Stomach (tissue), 9 donors: Measurements from ENCODE around the gene SETD6. TPM values are rescaled to one million over a fixed set of nuclear protein-coding genes. Genes with fewer than 3 reads are reported as not detected.

ENCODE experiments used
- DNase-seq, 2 donors: peaks; one replicate each; pipeline versions ENCODE4 v3.0.0 to v3.0.0-alpha.2; 2013 to 2019
- H3K27ac ChIP-seq, 5 donors: fragments of 200-600 bp in 4 of 5; sonication (generic) in 4 of 5; one replicate each; pipeline ENCODE4 v1.5.1; 2013 to 2019; ENCODE audit warnings: mild to moderate bottlenecking in 1 of 5, moderate library complexity in 1 of 5
- H3K27me3 ChIP-seq, 3 donors: fragments of 200-600 bp; sonication (generic); one replicate each; pipeline ENCODE4 v1.5.1; 2017 to 2019; ENCODE audit warnings: mixed run types in 1 of 3
- H3K36me3 ChIP-seq, 4 donors: fragments of 200-600 bp; sonication (generic); 1 replicate in 3 of 4; 2 replicates in 1 of 4; pipeline ENCODE4 v1.5.1; 2016 to 2019
- H3K4me1 ChIP-seq, 4 donors: fragments of 200-600 bp; sonication (generic); one replicate each; pipeline ENCODE4 v1.5.1; 2016 to 2019
- H3K4me3 ChIP-seq, 4 donors: fragments of 200-600 bp; sonication (generic) in 3 of 4; one replicate each; pipeline ENCODE4 v1.5.1; 2016 to 2019; ENCODE audit warnings: mild to moderate bottlenecking in 1 of 4
- H3K9me3 ChIP-seq, 4 donors: fragments of 200-600 bp; sonication (generic); one replicate each; pipeline ENCODE4 v1.5.1; 2016 to 2019
- EP300 ChIP-seq: sonication (generic); formaldehyde crosslinking; IDR thresholded peaks from one replicate; pipeline ENCODE4 v1.6.1; 2017; ENCODE audit warnings: antibody characterized with exemption
- POLR2A ChIP-seq, 4 donors: fragments of 450-650 bp; IDR thresholded peaks; one replicate each; pipeline ENCODE4 v1.6.1; 2016; ENCODE audit warnings: antibody characterized with exemption in 4 of 4, control low read depth in 2 of 4, mild to moderate bottlenecking in 1 of 4, moderate library complexity in 1 of 4
- POLR2AphosphoS5 ChIP-seq, 3 donors: sonication (generic); formaldehyde crosslinking; IDR thresholded peaks; one replicate each; pipeline ENCODE4 v1.6.1; 2016; ENCODE audit warnings: antibody characterized with exemption in 3 of 3
- WGBS, 5 donors: extraction: QIAGEN DNeasy Blood & Tissue Kit in 3 of 5; methylation state at CpG; one replicate each; pipeline versions ENCODE4 v1.1.5 to v1.1.7; 2013 to 2018; 5-methylcytosine and 5-hydroxymethylcytosine counted together
- intact Hi-C: fragments of 100-400 bp; cut with DNase I; formaldehyde crosslinking; loops from one replicate; pipeline ENCODE4 v1.15.1; 2023; ENCODE audit warnings: low total_unique reads
- polyA plus RNA-seq, 3 donors: library from polyadenylated mRNA; stranded (reverse); fragments of 200-250 nt; gene quantifications; one replicate each; pipeline ENCODE4 v1.2.3, GENCODE V29; 2013
- total RNA-seq, 5 donors: library from RNA; depleted of rRNA; stranded (reverse); fragments of >200 nt; gene quantifications; one replicate each; pipeline versions ENCODE4 v1.1.0 to v1.2.3, GENCODE V29; 2014 to 2016
- TF ChIP-seq, protein P1 (sequence below), 7 experiments: fragments of 450-650 bp in 4 of 7; fragments of 200-600 bp in 3 of 7; sonication (generic) in 3 of 7; IDR thresholded peaks; one replicate each; pipeline ENCODE4 v1.5.1; 2016 to 2019; ENCODE audit warnings: antibody characterized with exemption in 7 of 7, control low read depth in 2 of 7, mild to moderate bottlenecking in 1 of 7
- donor health status: healthy with polysubstance abuse.
- donor health status: Bipolar disorder and iron deficiency.
- donor health status: healthy.

Gene SETD6
- total and polyA plus RNA-seq, 8 donors, result 7.7 to 209 (median 25.4) TPM

DNA sequence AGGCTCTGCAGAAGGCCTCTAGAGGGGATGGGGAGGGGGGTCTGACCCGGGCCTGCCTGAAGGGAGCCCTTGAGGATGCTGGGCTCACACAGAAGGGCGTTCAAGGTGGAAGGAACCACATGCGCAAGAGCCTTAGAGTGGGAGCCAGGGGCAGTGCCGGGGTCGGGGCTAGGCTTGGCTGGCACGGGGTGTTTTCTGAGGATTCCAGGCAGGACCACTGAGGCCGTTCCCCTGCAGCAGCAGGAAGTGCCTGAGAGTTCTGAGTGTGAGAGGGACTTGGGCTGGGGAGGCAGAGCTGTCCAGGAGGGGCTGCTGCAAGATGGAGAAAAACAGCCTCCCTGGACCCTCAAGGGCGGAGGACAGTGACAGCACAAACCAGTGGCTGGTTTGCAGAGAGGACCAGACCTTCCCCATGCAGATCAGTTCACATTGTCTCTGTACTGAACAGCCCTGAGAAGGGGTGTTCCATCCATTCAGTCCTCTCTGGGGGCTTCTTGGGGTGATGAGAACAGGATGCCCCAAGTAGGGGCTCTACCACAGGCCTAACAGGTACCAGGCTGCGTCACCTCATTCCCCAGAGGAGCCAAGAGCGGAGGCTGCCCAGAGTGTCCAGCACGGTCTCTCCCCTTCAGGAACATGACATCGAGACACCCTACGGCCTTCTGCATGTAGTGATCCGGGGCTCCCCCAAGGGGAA lies 12.0 kb upstream of the SETD6 start:
- TF ChIP-seq POLR2A (IDR thresholded peaks at IDR 0.05), result no peak
- TF ChIP-seq EP300, result no peak
- no peak for TF ChIP-seq POLR2AphosphoS5 (IDR thresholded peaks at IDR 0.05)
- TF ChIP-seq, protein P1, sequence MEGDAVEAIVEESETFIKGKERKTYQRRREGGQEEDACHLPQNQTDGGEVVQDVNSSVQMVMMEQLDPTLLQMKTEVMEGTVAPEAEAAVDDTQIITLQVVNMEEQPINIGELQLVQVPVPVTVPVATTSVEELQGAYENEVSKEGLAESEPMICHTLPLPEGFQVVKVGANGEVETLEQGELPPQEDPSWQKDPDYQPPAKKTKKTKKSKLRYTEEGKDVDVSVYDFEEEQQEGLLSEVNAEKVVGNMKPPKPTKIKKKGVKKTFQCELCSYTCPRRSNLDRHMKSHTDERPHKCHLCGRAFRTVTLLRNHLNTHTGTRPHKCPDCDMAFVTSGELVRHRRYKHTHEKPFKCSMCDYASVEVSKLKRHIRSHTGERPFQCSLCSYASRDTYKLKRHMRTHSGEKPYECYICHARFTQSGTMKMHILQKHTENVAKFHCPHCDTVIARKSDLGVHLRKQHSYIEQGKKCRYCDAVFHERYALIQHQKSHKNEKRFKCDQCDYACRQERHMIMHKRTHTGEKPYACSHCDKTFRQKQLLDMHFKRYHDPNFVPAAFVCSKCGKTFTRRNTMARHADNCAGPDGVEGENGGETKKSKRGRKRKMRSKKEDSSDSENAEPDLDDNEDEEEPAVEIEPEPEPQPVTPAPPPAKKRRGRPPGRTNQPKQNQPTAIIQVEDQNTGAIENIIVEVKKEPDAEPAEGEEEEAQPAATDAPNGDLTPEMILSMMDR (IDR thresholded peaks at IDR 0.05), result no peak
- peaks cover 19 to 22% (median 21%) of the 10 kb centered on the region in 4 donors for H3K4me1 ChIP-seq
- H3K27me3 ChIP-seq, result peaks cover 0 to 81% (median 35%) of the 10 kb centered on the region in 3 donors
- H3K9me3 ChIP-seq, result no peaks in the 10 kb centered on the region
- no peaks in the 10 kb centered on the region for H3K36me3 ChIP-seq
- no peak overlapping the region for H3K27ac ChIP-seq
- no peak for DNase-seq
- WGBS, 5 donors, result 78 to 89% (median 87%) methylated on average over 13 to 14 of the region's 14 CpGs
- intact Hi-C loops, result loop anchor here (10.0 kb wide), 1 partner anchor 141 kb away; no protein-coding TSS in a partner anchor
- no peak overlapping the region for H3K4me3 ChIP-seq

DNA sequence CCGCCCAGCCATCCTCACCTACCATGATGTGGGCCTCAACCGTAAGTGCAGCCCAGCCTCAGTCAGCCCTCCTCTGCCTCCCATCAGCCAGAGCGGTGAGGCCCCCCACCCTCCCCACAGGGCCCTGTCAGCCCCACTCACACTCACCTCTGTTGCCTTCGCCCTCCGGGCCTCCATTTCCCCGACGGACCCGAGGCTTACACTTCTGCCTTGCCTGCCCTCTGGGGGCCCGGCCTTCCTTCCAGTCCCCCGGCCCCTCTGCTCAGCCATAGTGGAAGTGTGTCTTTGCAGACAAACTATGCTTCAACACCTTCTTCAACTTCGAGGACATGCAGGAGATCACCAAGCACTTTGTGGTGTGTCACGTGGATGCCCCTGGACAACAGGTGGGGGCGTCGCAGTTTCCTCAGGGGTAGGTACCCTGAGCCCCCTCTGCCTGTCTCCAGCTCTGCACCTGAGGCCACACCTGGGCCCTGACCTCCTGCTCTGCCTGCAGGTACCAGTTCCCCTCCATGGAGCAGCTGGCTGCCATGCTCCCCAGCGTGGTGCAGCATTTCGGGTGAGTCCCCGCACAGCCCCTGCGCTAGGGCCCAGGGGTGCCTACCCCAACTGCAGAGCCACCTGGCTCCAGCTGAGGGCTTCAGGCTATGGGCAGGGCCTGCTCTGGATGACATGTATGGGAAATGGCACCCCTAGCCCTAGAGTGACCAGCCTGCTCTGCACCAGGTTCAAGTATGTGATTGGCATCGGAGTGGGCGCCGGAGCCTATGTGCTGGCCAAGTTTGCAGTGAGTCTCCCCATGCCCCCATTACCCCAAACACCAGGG lies 11.2 kb upstream of the SETD6 start:
- WGBS, 5 donors, result 89 to 95% (median 91%) methylated on average over 17 to 21 of the region's 21 CpGs
- H3K4me3 ChIP-seq, result no peak overlapping the region
- H3K9me3 ChIP-seq, result no peaks in the 10 kb centered on the region
- no peaks in the 10 kb centered on the region for H3K36me3 ChIP-seq
- peaks cover 19 to 22% (median 21%) of the 10 kb centered on the region in 4 donors for H3K4me1 ChIP-seq
- DNase-seq, result no peak
- H3K27me3 ChIP-seq, result peaks cover 0 to 88% (median 35%) of the 10 kb centered on the region in 3 donors
- intact Hi-C loops, result loop anchor here (10.0 kb wide), 1 partner anchor 141 kb away; no protein-coding TSS in a partner anchor
- no peak overlapping the region for H3K27ac ChIP-seq
- TF ChIP-seq POLR2A (IDR thresholded peaks at IDR 0.05) (no peak), POLR2AphosphoS5 (IDR thresholded peaks at IDR 0.05) (no peak), EP300 (no peak)
- TF ChIP-seq, protein P1 (IDR thresholded peaks at IDR 0.05), result no peak

DNA sequence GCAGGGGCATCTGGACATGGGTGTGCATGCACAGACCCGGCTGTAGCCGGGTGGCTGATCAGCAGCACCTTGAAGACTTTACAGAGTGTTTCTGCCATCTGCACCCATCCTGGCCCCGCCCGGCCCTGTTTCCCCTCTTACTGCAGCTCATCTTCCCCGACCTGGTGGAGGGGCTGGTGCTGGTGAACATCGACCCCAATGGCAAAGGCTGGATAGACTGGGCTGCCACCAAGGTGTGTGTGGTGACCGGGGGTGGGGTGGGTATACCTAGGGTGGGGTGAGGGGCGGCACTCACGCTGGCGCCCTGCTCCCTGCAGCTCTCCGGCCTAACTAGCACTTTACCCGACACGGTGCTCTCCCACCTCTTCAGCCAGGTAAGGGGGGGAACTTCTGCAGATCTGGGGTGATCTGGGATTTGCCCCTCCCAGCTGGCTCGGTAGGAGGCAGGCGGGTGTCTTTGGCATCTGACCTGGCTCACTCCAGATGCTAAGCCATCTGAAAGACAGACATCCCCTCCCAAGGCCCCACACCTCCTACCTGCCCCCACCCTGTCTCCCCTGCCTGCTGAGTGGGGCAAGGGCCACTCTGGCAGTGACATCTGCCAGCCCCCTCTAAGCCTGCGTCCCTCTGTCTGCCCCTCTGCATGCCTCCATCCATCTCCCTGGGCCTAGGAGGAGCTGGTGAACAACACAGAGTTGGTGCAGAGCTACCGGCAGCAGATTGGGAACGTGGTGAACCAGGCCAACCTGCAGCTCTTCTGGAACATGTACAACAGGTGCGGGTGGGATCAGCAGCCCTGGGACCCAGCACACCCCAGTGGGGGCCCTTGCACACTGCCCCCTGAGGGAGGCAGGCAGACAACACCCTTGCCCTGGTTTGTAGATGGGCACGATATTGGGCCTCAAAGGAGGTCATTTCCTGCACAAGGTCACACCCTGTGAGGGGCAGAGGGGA lies 8.8 kb upstream of the SETD6 start:
- H3K4me3 ChIP-seq, result no peak overlapping the region
- intact Hi-C loops, result loop anchor here (10.0 kb wide), 1 partner anchor 138 kb away; no protein-coding TSS in a partner anchor
- peaks cover 2 to 5% (median 3%) of the 10 kb centered on the region in 4 donors for H3K4me1 ChIP-seq
- WGBS, 5 donors, result 64 to 80% (median 69%) methylated on average over 17 to 20 of the region's 20 CpGs
- DNase-seq, result peak in 1 of 2 donors; percentile 24
- no peaks in the 10 kb centered on the region for H3K36me3 ChIP-seq
- no peak overlapping the region for H3K27ac ChIP-seq
- H3K9me3 ChIP-seq, result no peaks in the 10 kb centered on the region
- H3K27me3 ChIP-seq, result peaks cover 0 to 64% (median 16%) of the 10 kb centered on the region in 3 donors
- TF ChIP-seq EP300, result no peak
- no peak for TF ChIP-seq POLR2AphosphoS5 (IDR thresholded peaks at IDR 0.05)
- TF ChIP-seq, protein P1 (IDR thresholded peaks at IDR 0.05), result no peak
- TF ChIP-seq POLR2A (IDR thresholded peaks at IDR 0.05), result no peak
